Muscle of back (tissue), 11 donors: Measurements from ENCODE around the gene SVEP1. TPM values are rescaled to one million over a fixed set of nuclear protein-coding genes. Genes with fewer than 3 reads are reported as not detected.

Experiments
- DNase-seq, 3 donors: peaks; one replicate each; pipeline versions ENCODE4 v3.0.0 to v3.0.0-alpha.2; 2013
- polyA plus RNA-seq, 10 donors: library from polyadenylated mRNA; unstranded; fragments of 120-200 nt; gene quantifications; one replicate each; pipeline ENCODE4 v1.2.1, GENCODE V29; 2013; ENCODE audit not compliant: insufficient read length in 10 of 10

SVEP1 gene
- polyA plus RNA-seq, 10 donors, result 23.8 to 58.6 (median 26.4) TPM

- no peak for DNase-seq
Observed at GRCh38 chr9:110323818-110324217, 255.7 kb downstream of the SVEP1 start.

GRCh38 chr9:110320651-110321445 is 258.7 kb downstream of the SVEP1 start:
- peak in 1 of 3 donors; percentile 13 for DNase-seq

GRCh38 chr9:110319781-110320492 is 259.6 kb downstream of the SVEP1 start:
- no peak for DNase-seq

GRCh38 chr9:110317911-110318310 is 261.6 kb downstream of the SVEP1 start:
- no peak for DNase-seq

GRCh38 chr9:110316261-110317075 is 263.1 kb downstream of the SVEP1 start:
- no peak for DNase-seq

Other genes starting within 250 kb of the SVEP1 start
- not detected for gene TXNDC8, start 241.9 kb downstream of the SVEP1 start, polyA plus RNA-seq
- gene MUSK, start 89.0 kb upstream of the SVEP1 start, polyA plus RNA-seq, result 10 to 100 TPM in 6 of 10 donors, 1 to 10 TPM in 4; 7.4 to 19.9 (median 11.2) TPM